Measurements from ENCODE around the gene SELENOV. TPM values are rescaled to one million over a fixed set of nuclear protein-coding genes. Genes with fewer than 3 reads are reported as not detected.
"Not testable (repeated sequence)": the region's sequence is repeated elsewhere in the genome, so short reads cannot be mapped to it uniquely, and the experiment has no call there.

Gene SELENOV
- polyA plus RNA-seq, 4 donors = 0.32 TPM; not detected in 3

DNA sequence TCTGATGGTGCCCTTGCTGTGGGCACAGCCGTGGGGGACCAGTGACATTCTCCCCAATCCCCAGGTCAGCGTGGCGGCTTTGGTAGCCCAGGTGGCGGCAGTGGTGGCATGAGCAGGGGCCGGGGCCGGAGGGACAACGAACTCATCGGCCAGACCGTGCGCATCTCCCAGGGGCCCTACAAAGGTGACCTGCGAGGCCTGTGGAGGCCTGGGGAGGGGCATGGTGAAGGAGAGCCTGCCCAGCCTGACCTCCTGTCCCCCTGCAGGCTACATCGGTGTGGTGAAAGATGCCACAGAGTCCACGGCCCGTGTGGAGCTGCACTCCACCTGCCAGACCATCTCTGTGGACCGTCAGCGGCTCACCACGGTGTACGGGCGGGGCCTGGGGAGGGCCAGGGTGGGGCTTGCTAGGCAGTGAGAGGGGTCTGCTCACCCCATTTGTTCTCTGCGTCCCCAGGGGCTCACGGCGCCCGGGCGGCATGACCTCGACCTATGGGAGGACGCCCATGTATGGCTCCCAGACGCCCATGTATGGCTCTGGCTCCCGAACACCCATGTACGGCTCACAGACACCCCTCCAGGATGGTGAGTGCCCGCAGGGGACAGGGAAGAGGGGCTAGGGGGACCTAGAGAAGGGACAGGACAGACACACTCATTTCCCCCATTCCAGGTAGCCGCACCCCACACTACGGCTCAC lies 42.0 kb upstream of the SELENOV start:
- FAIRE-seq = no peak
- Histone ChIP-seq H3K27ac (ENCODE audit: low read depth in 1 of 3, low read length in 2 of 3) (no peak overlapping the region), H3K27me3 (ENCODE audit: control insufficient read depth in 3 of 3, insufficient read depth in 3 of 3, low read length in 3 of 3) (no peaks in the 10 kb centered on the region), H3K4me3 (ENCODE audit: low read depth in 1 of 3, low read length in 3 of 3) (no peak overlapping the region), H3K36me3 (ENCODE audit: control insufficient read depth in 3 of 3, insufficient read depth in 2 of 3, low read depth in 1 of 3, low read length in 3 of 3) (peaks cover 25 to 86% (median 48%) of the 10 kb centered on the region in 3 donors), H3K4me1 (ENCODE audit: control insufficient read depth in 3 of 3, insufficient read depth in 2 of 3, low read depth in 1 of 3, low read length in 2 of 3) (no peaks in the 10 kb centered on the region), H3K9me3 (ENCODE audit: control insufficient read depth in 2 of 2, insufficient read depth in 1 of 2, low read depth in 1 of 2, low read length in 1 of 2) (no peaks in the 10 kb centered on the region)
- 91% methylated on average over 31 to 32 of the region's 32 CpGs for WGBS, 3 donors
- no peak for DNase-seq

DNA sequence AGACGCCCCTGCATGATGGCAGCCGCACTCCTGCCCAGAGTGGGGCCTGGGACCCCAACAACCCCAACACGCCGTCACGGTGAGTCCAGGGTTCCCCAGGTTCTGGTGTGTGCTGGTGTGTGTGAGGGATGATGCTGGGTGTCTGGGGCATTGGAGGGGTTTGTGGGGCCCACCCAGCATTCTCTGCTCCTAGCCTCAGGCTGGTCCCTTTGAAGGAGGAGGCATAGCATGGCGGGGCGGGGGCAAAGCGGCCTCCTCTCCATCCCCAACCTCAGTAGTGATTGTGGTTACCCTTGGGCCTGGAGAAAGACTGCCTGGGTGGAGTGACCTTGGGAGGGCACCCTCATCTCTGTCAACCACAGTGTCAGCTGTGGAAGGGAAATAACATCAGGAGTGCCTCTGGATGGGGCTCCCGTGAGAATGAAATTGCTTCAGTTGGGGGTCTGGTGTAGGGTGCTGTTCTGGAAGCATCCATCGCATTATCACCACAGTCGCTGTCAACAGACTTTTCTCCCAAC lies 41.4 kb upstream of the SELENOV start:
- H3K27ac ChIP-seq (ENCODE audit: low read depth in 1 of 3, low read length in 2 of 3) = no peak overlapping the region
- WGBS, 3 donors = 87 to 88% (median 87%) methylated on average over 11 of the region's 11 CpGs
- H3K36me3 ChIP-seq (ENCODE audit: control insufficient read depth in 3 of 3, insufficient read depth in 2 of 3, low read depth in 1 of 3, low read length in 3 of 3) = peaks cover 25 to 80% (median 42%) of the 10 kb centered on the region in 3 donors
- FAIRE-seq (no peak), DNase-seq (no peak)
- no peaks in the 10 kb centered on the region for H3K9me3 ChIP-seq (ENCODE audit: control insufficient read depth in 2 of 2, insufficient read depth in 1 of 2, low read depth in 1 of 2, low read length in 1 of 2)
- no peaks in the 10 kb centered on the region for H3K4me1 ChIP-seq (ENCODE audit: control insufficient read depth in 3 of 3, insufficient read depth in 2 of 3, low read depth in 1 of 3, low read length in 2 of 3)
- H3K4me3 ChIP-seq (ENCODE audit: low read depth in 1 of 3, low read length in 3 of 3) = no peak overlapping the region
- H3K27me3 ChIP-seq (ENCODE audit: control insufficient read depth in 3 of 3, insufficient read depth in 3 of 3, low read length in 3 of 3) = no peaks in the 10 kb centered on the region

GRCh38 chr19:39474139-39474620 lies 40.8 kb upstream of the SELENOV start:
- Histone ChIP-seq H3K27me3 (ENCODE audit: control insufficient read depth in 3 of 3, insufficient read depth in 3 of 3, low read length in 3 of 3) (no peaks in the 10 kb centered on the region), H3K36me3 (ENCODE audit: control insufficient read depth in 3 of 3, insufficient read depth in 2 of 3, low read depth in 1 of 3, low read length in 3 of 3) (peaks cover 25 to 73% (median 39%) of the 10 kb centered on the region in 3 donors), H3K9me3 (ENCODE audit: control insufficient read depth in 2 of 2, insufficient read depth in 1 of 2, low read depth in 1 of 2, low read length in 1 of 2) (no peaks in the 10 kb centered on the region), H3K27ac (ENCODE audit: low read depth in 1 of 3, low read length in 2 of 3) (no peak overlapping the region), H3K4me3 (ENCODE audit: low read depth in 1 of 3, low read length in 3 of 3) (no peak overlapping the region), H3K4me1 (ENCODE audit: control insufficient read depth in 3 of 3, insufficient read depth in 2 of 3, low read depth in 1 of 3, low read length in 2 of 3) (no peaks in the 10 kb centered on the region)
- 52 to 59% (median 54%) methylated on average over 9 of the region's 9 CpGs for WGBS, 3 donors
- FAIRE-seq (no peak), DNase-seq (peak; percentile 19 to 65)

DNA sequence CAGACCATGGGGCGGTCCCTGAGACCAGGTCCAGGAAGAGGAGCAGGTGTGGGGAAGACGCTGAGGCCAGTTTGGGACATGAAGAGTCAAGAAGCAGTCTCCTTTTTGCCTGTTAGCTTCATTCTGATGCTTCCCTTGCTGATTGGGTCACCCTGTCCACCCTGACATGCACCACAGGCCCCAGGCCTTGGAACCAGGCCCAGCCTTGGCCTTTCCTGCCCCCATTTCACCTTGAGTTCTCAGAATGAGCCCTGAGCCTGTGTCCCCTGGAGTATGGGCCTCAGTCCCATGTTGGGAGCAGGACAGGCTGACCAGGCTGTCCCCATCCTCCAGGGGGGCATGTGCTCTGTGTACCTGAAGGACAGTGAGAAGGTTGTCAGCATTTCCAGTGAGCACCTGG lies 39.2 kb upstream of the SELENOV start:
- Histone ChIP-seq H3K4me3 (ENCODE audit: low read depth in 1 of 3, low read length in 3 of 3) (no peak overlapping the region), H3K9me3 (ENCODE audit: control insufficient read depth in 2 of 2, insufficient read depth in 1 of 2, low read depth in 1 of 2, low read length in 1 of 2) (no peaks in the 10 kb centered on the region), H3K4me1 (ENCODE audit: control insufficient read depth in 3 of 3, insufficient read depth in 2 of 3, low read depth in 1 of 3, low read length in 2 of 3) (peaks cover 0 to 5% (median 0%) of the 10 kb centered on the region in 3 donors), H3K27ac (ENCODE audit: low read depth in 1 of 3, low read length in 2 of 3) (no peak overlapping the region), H3K36me3 (ENCODE audit: control insufficient read depth in 3 of 3, insufficient read depth in 2 of 3, low read depth in 1 of 3, low read length in 3 of 3) (peaks cover 19 to 58% (median 29%) of the 10 kb centered on the region in 3 donors), H3K27me3 (ENCODE audit: control insufficient read depth in 3 of 3, insufficient read depth in 3 of 3, low read length in 3 of 3) (no peaks in the 10 kb centered on the region)
- FAIRE-seq = no peak
- DNase-seq = no peak
- WGBS, 3 donors = 94 to 100% (median 100%) methylated on average over 1 to 2 of the region's 2 CpGs

DNA sequence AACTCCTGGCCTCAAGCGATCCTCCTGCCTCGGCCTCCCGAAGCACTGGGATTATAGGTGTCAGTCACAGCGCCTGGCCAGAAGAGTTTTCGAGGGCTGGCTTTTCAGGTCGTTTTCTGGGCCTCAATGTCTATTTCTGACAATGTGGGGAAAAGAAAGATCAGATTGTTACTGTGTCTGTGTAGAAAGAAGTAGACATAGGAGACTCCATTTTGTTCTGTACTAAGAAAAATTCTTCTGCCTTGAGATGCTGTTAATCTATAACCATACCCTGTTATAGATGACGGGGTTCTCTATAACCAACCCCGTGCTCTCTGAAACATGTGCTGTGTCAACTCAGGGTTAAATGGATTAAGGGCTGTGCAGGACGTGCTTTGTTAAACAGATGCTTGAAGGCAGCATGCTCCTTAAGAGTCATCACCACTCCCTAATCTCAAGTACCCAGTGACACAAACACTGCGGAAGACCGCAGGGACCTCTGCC lies 35.6 kb upstream of the SELENOV start:
- not testable (repeated sequence) for FAIRE-seq; H3K27me3 ChIP-seq (ENCODE audit: control insufficient read depth in 3 of 3, insufficient read depth in 3 of 3, low read length in 3 of 3); H3K4me3 ChIP-seq (ENCODE audit: low read depth in 1 of 3, low read length in 3 of 3); H3K9me3 ChIP-seq (ENCODE audit: control insufficient read depth in 2 of 2, insufficient read depth in 1 of 2, low read depth in 1 of 2, low read length in 1 of 2)
- peak in 1 of 2 donors; percentile 28 for DNase-seq
- Histone ChIP-seq H3K4me1 (ENCODE audit: control insufficient read depth in 3 of 3, insufficient read depth in 2 of 3, low read depth in 1 of 3, low read length in 2 of 3) (peaks cover 2 to 10% (median 5%) of the 10 kb centered on the region in 3 donors), H3K36me3 (ENCODE audit: control insufficient read depth in 3 of 3, insufficient read depth in 2 of 3, low read depth in 1 of 3, low read length in 3 of 3) (peaks cover 7 to 32% (median 8%) of the 10 kb centered on the region in 3 donors), H3K27ac (ENCODE audit: low read depth in 1 of 3, low read length in 2 of 3) (peak overlapping the region in 1 of 3 donors; percentile 75)
- WGBS, 3 donors = 75 to 84% (median 81%) methylated on average over 11 of the region's 11 CpGs

GRCh38 chr19:39479916-39480315 lies 35.0 kb upstream of the SELENOV start:
- Histone ChIP-seq H3K9me3 (ENCODE audit: control insufficient read depth in 2 of 2, insufficient read depth in 1 of 2, low read depth in 1 of 2, low read length in 1 of 2) (no peaks in the 10 kb centered on the region), H3K4me3 (ENCODE audit: low read depth in 1 of 3, low read length in 3 of 3) (peak overlapping the region in 2 of 3 donors; percentile 96 to 98), H3K4me1 (ENCODE audit: control insufficient read depth in 3 of 3, insufficient read depth in 2 of 3, low read depth in 1 of 3, low read length in 2 of 3) (peaks cover 2 to 10% (median 5%) of the 10 kb centered on the region in 3 donors), H3K36me3 (ENCODE audit: control insufficient read depth in 3 of 3, insufficient read depth in 2 of 3, low read depth in 1 of 3, low read length in 3 of 3) (peaks cover 4 to 27% (median 11%) of the 10 kb centered on the region in 3 donors), H3K27me3 (ENCODE audit: control insufficient read depth in 3 of 3, insufficient read depth in 3 of 3, low read length in 3 of 3) (no peaks in the 10 kb centered on the region), H3K27ac (ENCODE audit: low read depth in 1 of 3, low read length in 2 of 3) (peak overlapping the region; percentile 69 to 86 (median 75))
- FAIRE-seq (no peak), DNase-seq (no peak)
- 40 to 49% (median 45%) methylated on average over 10 of the region's 10 CpGs for WGBS, 3 donors

GRCh38 chr19:39480337-39481228 lies 34.4 kb upstream of the SELENOV start, which contains the start of gene TIMM50:
Gene TIMM50, plus strand, starts transcription at chr19:39480838. Its CDS starts 16 bp downstream, at chr19:39480854.
- H3K27ac ChIP-seq (ENCODE audit: low read depth in 1 of 3, low read length in 2 of 3) = peak within 1 kb of the TSS; percentile 69 to 86 (median 75)
- peaks cover 4 to 25% (median 14%) of the 10 kb centered on the region in 3 donors for H3K36me3 ChIP-seq (ENCODE audit: control insufficient read depth in 3 of 3, insufficient read depth in 2 of 3, low read depth in 1 of 3, low read length in 3 of 3)
- no peaks in the 10 kb centered on the region for H3K9me3 ChIP-seq (ENCODE audit: control insufficient read depth in 2 of 2, insufficient read depth in 1 of 2, low read depth in 1 of 2, low read length in 1 of 2)
- peak within 1 kb of the TSS; percentile 96 to 98 (median 96) for H3K4me3 ChIP-seq (ENCODE audit: low read depth in 1 of 3, low read length in 3 of 3)
- peaks cover 2 to 10% (median 5%) of the 10 kb centered on the region in 3 donors for H3K4me1 ChIP-seq (ENCODE audit: control insufficient read depth in 3 of 3, insufficient read depth in 2 of 3, low read depth in 1 of 3, low read length in 2 of 3)
- FAIRE-seq (no peak), DNase-seq (peak; percentile 95 to 98)
- no peaks in the 10 kb centered on the region for H3K27me3 ChIP-seq (ENCODE audit: control insufficient read depth in 3 of 3, insufficient read depth in 3 of 3, low read length in 3 of 3)
- WGBS, 3 donors = 1% methylated on average over 59 to 62 of the region's 62 CpGs

DNA sequence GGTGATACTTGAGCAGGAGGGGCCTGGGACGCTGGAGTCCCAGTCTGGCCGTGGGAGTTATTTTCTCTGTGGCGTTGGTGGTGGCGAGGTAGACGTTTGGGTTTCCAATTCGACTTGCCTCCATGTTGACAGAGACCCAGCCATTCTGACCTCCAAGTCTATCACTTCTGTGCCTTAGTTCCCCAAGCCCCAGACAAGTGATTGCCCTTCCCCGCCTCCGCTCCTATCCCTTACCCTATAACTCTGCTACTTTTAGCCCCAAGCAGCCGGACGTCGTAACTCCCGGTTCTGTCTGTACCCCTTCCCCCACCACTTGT lies 33.8 kb upstream of the SELENOV start:
- 0 to 2% (median 0%) methylated on average over 12 of the region's 12 CpGs for WGBS, 3 donors
- DNase-seq (no peak), FAIRE-seq (no peak)
- Histone ChIP-seq H3K36me3 (ENCODE audit: control insufficient read depth in 3 of 3, insufficient read depth in 2 of 3, low read depth in 1 of 3, low read length in 3 of 3) (peaks cover 1 to 25% (median 14%) of the 10 kb centered on the region in 3 donors), H3K27me3 (ENCODE audit: control insufficient read depth in 3 of 3, insufficient read depth in 3 of 3, low read length in 3 of 3) (no peaks in the 10 kb centered on the region), H3K27ac (ENCODE audit: low read depth in 1 of 3, low read length in 2 of 3) (peak overlapping the region in 2 of 3 donors; percentile 75 to 86), H3K4me1 (ENCODE audit: control insufficient read depth in 3 of 3, insufficient read depth in 2 of 3, low read depth in 1 of 3, low read length in 2 of 3) (peaks cover 2 to 10% (median 5%) of the 10 kb centered on the region in 3 donors), H3K4me3 (ENCODE audit: low read depth in 1 of 3, low read length in 3 of 3) (peak overlapping the region; percentile 96 to 98 (median 96)), H3K9me3 (ENCODE audit: control insufficient read depth in 2 of 2, insufficient read depth in 1 of 2, low read depth in 1 of 2, low read length in 1 of 2) (no peaks in the 10 kb centered on the region)

All from small intestine (tissue), 7 donors.